HG03439 (cell line): ENCODE data around the gene MTRF1.
"Not testable (repeated sequence)": the region's sequence is repeated elsewhere in the genome, so short reads cannot be mapped to it uniquely, and the experiment has no call there.

Experiments used
- ATAC-seq: cut with Tn5 transposase; IDR thresholded peaks from one replicate; pipeline ENCODE4 v1.9.1; 2021; ENCODE audit warnings: mild to moderate bottlenecking, moderate library complexity; ENCODE audit not compliant: unreplicated experiment

MTRF1 gene

GRCh38 chr13:41178040-41178439, 85.3 kb downstream of the MTRF1 start:
- no peak for ATAC-seq

GRCh38 chr13:41177616-41178015, 85.8 kb downstream of the MTRF1 start:
- no peak for ATAC-seq

- not testable (repeated sequence) for ATAC-seq
Measured at GRCh38 chr13:41175576-41175975, 87.8 kb downstream of the MTRF1 start.
